PC-3 (cell line): Measurements from ENCODE around the gene FBXO4. TPM values are rescaled to one million over a fixed set of nuclear protein-coding genes. Genes with fewer than 3 reads are reported as not detected.

ENCODE experiments used
- ATAC-seq: fragments of 200-7000 bp; cut with Tn5 transposase; 2 replicates; pipeline ENCODE4 v1.9.1; 2020; ENCODE audit warnings: mild to moderate bottlenecking, moderate library complexity
- BruUV-seq: library from RNA; stranded (reverse); fragments of 400-500 nt; replicated peaks from 2 replicates; lab custom pipeline; 2021; lab: Mats Ljungman, UMichigan
- CTCF ChIA-PET: fragments of 300-600 bp; sonication (Branson Sonifier 250); formaldehyde crosslinking; loops from one replicate; lab custom pipeline; 2022; ENCODE audit warnings: antibody characterized with exemption; lab: Charles Lee
- POLR2A ChIA-PET: fragments of 300-600 bp; sonication (Branson Sonifier 250); formaldehyde crosslinking; loops from one replicate; lab custom pipeline; 2022; ENCODE audit warnings: antibody characterized with exemption; ENCODE audit not compliant: unreplicated experiment; lab: Charles Lee
- DNase-seq: peaks from one replicate; pipeline ENCODE4 v3.0.0-alpha.2; 2015
- H2AFZ ChIP-seq: fragments of 300-600 bp; sonication (generic); 2 replicates; pipeline ENCODE4 v1.6.0; 2016; ENCODE audit warnings: antibody characterized with exemption, low read length
- H3F3A ChIP-seq: fragments of 300-600 bp; sonication (generic); one replicate; pipeline ENCODE4 v1.6.0; 2017; ENCODE audit warnings: antibody characterized with exemption, low read length, control low read depth, mild to moderate bottlenecking; ENCODE audit not compliant: unreplicated experiment
- H3K27ac ChIP-seq: fragments of 300-600 bp; sonication (generic); 2 replicates; pipeline ENCODE4 v1.5.1; 2016; ENCODE audit warnings: mild to moderate bottlenecking, low read length
- H3K27me3 ChIP-seq: fragments of 300-600 bp; sonication (generic); 2 replicates; pipeline ENCODE4 v1.6.1; 2016; ENCODE audit warnings: low read length, mixed read lengths
- H3K36me3 ChIP-seq: fragments of 300-600 bp; sonication (generic); 2 replicates; pipeline ENCODE4 v1.6.1; 2016; ENCODE audit warnings: low read depth, mixed run types, low read length, mixed read lengths
- H3K4me1 ChIP-seq: fragments of 300-600 bp; sonication (generic); 2 replicates; pipeline ENCODE4 v1.5.1; 2016; ENCODE audit warnings: low read length; ENCODE audit not compliant: insufficient read depth
- H3K4me2 ChIP-seq: fragments of 300-600 bp; sonication (generic); 2 replicates; pipeline ENCODE4 v1.6.0; 2016; ENCODE audit warnings: low read length
- H3K4me3 ChIP-seq: fragments of 300-600 bp; sonication (generic); 2 replicates; pipeline ENCODE4 v1.5.1; 2016; ENCODE audit warnings: mild to moderate bottlenecking, low read length, mixed read lengths
- H3K79me2 ChIP-seq: fragments of 300-600 bp; sonication (generic); 2 replicates; pipeline ENCODE4 v1.6.1; 2017; ENCODE audit warnings: low read length, mixed read lengths
- H3K9ac ChIP-seq: fragments of 300-600 bp; sonication (generic); 2 replicates; pipeline ENCODE4 v1.6.0; 2016; ENCODE audit warnings: mild to moderate bottlenecking, low read length
- H3K9me2 ChIP-seq: fragments of 300-600 bp; sonication (generic); replicated peaks from 2 replicates; pipeline ENCODE4 v1.6.1; 2016; ENCODE audit warnings: mixed run types, low read length, mixed read lengths
- H3K9me3 ChIP-seq: fragments of 300-600 bp; sonication (generic); 2 replicates; pipeline ENCODE4 v1.6.1; 2016; ENCODE audit warnings: low read length, mixed read lengths
- H4K20me1 ChIP-seq: fragments of 300-600 bp; sonication (generic); 2 replicates; pipeline ENCODE4 v1.6.1; 2016; ENCODE audit warnings: low read length, mixed read lengths
- EZH2 ChIP-seq: fragments of 300-600 bp; sonication (generic); IDR thresholded peaks from one replicate; pipeline ENCODE4 v1.6.1; 2017; ENCODE audit warnings: antibody characterized with exemption, mild to moderate bottlenecking, low read length; ENCODE audit not compliant: unreplicated experiment
- EZH2phosphoT487 ChIP-seq: fragments of 300-600 bp; sonication (generic); IDR thresholded peaks from 2 replicates; pipeline ENCODE4 v1.6.1; 2018; ENCODE audit warnings: mild to moderate bottlenecking, antibody characterized with exemption, low read length, borderline replicate concordance
- intact Hi-C: fragments of 100-400 bp; cut with micrococcal nuclease; formaldehyde crosslinking; loops from 2 replicates; pipeline ENCODE4 v1.9.0; 2023
- total RNA-seq: library from RNA; depleted of rRNA; stranded (reverse); fragments of >200 nt; gene quantifications from 2 replicates; pipeline ENCODE4 v1.2.3, GENCODE V29; 2014; rRNA removed
- TF ChIP-seq, protein P1 (sequence below): fragments of 300-600 bp; sonication (generic); conservative IDR thresholded peaks from 2 replicates; pipeline ENCODE4 v1.5.1; 2017; ENCODE audit warnings: antibody characterized with exemption, low read depth, mild to moderate bottlenecking, low read length

Gene FBXO4
- total RNA-seq, 1 experiment from 2014 or later, result 18.1 TPM

DNA sequence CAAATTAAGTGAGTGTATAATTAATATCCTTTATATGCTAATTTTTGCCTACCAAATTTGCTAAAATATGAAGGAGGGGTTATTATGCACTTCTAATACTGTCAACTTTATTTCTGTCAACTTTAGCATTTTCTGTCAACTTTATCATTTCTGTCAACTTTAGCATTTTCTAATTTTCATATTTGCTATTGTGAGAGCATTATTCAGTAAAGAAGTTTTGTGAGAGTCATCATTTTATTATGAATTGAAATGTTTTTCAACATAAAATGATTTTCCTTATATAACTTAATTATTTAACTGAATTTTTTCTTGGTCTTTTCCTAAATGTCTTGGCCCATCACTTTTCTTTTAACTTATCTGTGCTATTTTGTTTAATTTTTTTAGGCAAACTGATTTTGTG, 58.2 kb downstream of the FBXO4 start:
- Histone ChIP-seq H3K36me3 (no peaks in the 10 kb centered on the region), H3K9me2 (no peaks in the 10 kb centered on the region), H3K27ac (no peak overlapping the region), H3K4me1 (no peaks in the 10 kb centered on the region), H3K4me2 (no peak overlapping the region), H3K4me3 (no peak overlapping the region), H3F3A (no peaks in the 10 kb centered on the region), H2AFZ (no peak overlapping the region), H3K79me2 (no peaks in the 10 kb centered on the region), H3K9ac (no peak overlapping the region), H4K20me1 (no peaks in the 10 kb centered on the region), H3K9me3 (no peaks in the 10 kb centered on the region), H3K27me3 (peaks cover 20% of the 10 kb centered on the region)
- intact Hi-C loops, result no loop called here
- DNase-seq, result no peak
- CTCF ChIA-PET, result no interaction called here
- no TSS peak for BruUV-seq
- POLR2A ChIA-PET, result no interaction called here
- no peak for ATAC-seq
- no peak for TF ChIP-seq EZH2
- TF ChIP-seq, protein P1, sequence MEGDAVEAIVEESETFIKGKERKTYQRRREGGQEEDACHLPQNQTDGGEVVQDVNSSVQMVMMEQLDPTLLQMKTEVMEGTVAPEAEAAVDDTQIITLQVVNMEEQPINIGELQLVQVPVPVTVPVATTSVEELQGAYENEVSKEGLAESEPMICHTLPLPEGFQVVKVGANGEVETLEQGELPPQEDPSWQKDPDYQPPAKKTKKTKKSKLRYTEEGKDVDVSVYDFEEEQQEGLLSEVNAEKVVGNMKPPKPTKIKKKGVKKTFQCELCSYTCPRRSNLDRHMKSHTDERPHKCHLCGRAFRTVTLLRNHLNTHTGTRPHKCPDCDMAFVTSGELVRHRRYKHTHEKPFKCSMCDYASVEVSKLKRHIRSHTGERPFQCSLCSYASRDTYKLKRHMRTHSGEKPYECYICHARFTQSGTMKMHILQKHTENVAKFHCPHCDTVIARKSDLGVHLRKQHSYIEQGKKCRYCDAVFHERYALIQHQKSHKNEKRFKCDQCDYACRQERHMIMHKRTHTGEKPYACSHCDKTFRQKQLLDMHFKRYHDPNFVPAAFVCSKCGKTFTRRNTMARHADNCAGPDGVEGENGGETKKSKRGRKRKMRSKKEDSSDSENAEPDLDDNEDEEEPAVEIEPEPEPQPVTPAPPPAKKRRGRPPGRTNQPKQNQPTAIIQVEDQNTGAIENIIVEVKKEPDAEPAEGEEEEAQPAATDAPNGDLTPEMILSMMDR, result no peak
- TF ChIP-seq EZH2phosphoT487, result no peak

DNA sequence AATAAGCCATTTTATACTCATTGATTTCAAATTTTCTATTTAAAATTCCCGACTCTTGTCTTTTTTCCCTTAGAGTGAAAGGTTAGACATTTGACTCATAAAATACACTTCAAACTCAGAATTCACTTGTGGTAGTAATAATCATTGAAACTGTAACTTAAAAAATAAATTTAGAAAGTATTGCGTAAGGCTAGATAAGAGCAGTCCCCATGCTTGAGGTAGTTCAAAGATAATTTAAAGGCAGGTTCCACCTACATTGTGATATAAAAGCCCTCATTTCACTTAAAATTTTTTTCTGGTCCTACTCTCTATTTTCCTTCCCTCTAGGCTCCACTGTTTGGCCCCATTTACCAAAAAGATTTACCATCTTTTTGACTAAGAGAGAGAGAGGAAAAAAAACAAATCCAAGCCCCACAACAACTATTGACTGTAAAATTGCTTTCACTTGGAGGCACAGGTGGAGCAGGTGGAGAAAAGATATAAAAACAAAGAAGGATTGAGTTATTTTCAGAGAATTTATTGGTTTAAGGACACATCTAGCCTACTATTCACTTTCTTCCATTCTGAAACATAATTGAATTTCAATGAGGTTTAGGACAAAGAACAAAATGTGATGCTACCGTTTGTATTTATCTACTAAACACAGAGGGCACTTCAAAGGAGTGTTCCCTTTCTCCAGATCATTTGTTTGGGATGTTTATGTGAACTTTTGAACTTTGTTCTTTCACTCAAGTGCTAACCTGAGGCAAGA, 61.0 kb downstream of the FBXO4 start:
- H3K4me1 ChIP-seq, result no peaks in the 10 kb centered on the region
- no peaks in the 10 kb centered on the region for H3F3A ChIP-seq
- no peak overlapping the region for H3K27ac ChIP-seq
- ChIA-PET POLR2A (interaction anchor here (0.5 kb wide), 1 partner anchor 1167 kb away, joined by 3 read pairs; no protein-coding TSS in a partner anchor), CTCF (no interaction called here)
- H3K9ac ChIP-seq, result no peak overlapping the region
- H3K79me2 ChIP-seq, result no peaks in the 10 kb centered on the region
- intact Hi-C loops, result no loop called here
- no TSS peak for BruUV-seq
- H3K9me2 ChIP-seq, result no peaks in the 10 kb centered on the region
- H3K27me3 ChIP-seq, result peaks cover 28% of the 10 kb centered on the region
- H3K9me3 ChIP-seq, result no peaks in the 10 kb centered on the region
- no peak overlapping the region for H3K4me2 ChIP-seq
- H3K36me3 ChIP-seq, result no peaks in the 10 kb centered on the region
- no peak overlapping the region for H2AFZ ChIP-seq
- ATAC-seq (no peak), DNase-seq (no peak)
- TF ChIP-seq, protein P1, result no peak
- TF ChIP-seq EZH2 (no peak), EZH2phosphoT487 (no peak)
- no peaks in the 10 kb centered on the region for H4K20me1 ChIP-seq
- H3K4me3 ChIP-seq, result no peak overlapping the region

Other genes starting within 250 kb of the FBXO4 start
- 25.5 and 30.8 TPM in 2 replicates for gene OXCT1, start 54.9 kb upstream of the FBXO4 start, total RNA-seq
- 10.3 and 11.3 TPM in 2 replicates for gene RIMOC1, start 20.9 kb upstream of the FBXO4 start, total RNA-seq